Esophagus squamous epithelium (tissue), 5 donors: ENCODE data around the gene RAD9A. TPM values are rescaled to one million over a fixed set of nuclear protein-coding genes. Genes with fewer than 3 reads are reported as not detected.
A peak's percentile ranks its signal among the peaks of the same experiment; 100 is the strongest.

Experiments used
- DNase-seq: peaks from one replicate; lab custom pipeline; 2025; lab: John Stamatoyannopoulos, UW
- H3K27ac ChIP-seq, 4 donors: fragments of 200-600 bp; sonication (generic); one replicate each; pipeline ENCODE4 v1.5.1; 2016 to 2019; ENCODE audit warnings: mild to moderate bottlenecking in 1 of 4
- H3K27me3 ChIP-seq, 4 donors: fragments of 200-600 bp; sonication (generic); 1 replicate in 3 of 4; 2 replicates in 1 of 4; pipeline versions ENCODE4 v1.5.1 to v1.6.0; 2017 to 2021; ENCODE audit warnings: antibody characterized with exemption in 1 of 4
- H3K36me3 ChIP-seq, 3 donors: fragments of 200-600 bp; sonication (generic); one replicate each; pipeline ENCODE4 v1.5.1; 2016 to 2019
- H3K4me1 ChIP-seq, 3 donors: fragments of 200-600 bp; sonication (generic); one replicate each; pipeline ENCODE4 v1.5.1; 2017 to 2019
- H3K4me3 ChIP-seq, 4 donors: fragments of 200-600 bp; sonication (generic); 1 replicate in 3 of 4; 2 replicates in 1 of 4; pipeline ENCODE4 v1.5.1; 2016 to 2019; ENCODE audit warnings: mild to moderate bottlenecking in 2 of 4, moderate library complexity in 1 of 4
- H3K9me3 ChIP-seq, 3 donors: fragments of 200-600 bp; sonication (generic); one replicate each; pipeline ENCODE4 v1.5.1; 2016 to 2019
- CTCF ChIP-seq, 6 experiments: fragments of 450-650 bp in 4 of 6; fragments of 200-600 bp in 2 of 6; sonication (generic) in 2 of 6; IDR thresholded peaks; one replicate each; pipeline ENCODE4 v1.5.1; 2016 to 2019; ENCODE audit warnings: antibody characterized with exemption in 6 of 6, mild to moderate bottlenecking in 4 of 6, moderate library complexity in 4 of 6
- POLR2A ChIP-seq, 4 donors: fragments of 450-650 bp; IDR thresholded peaks; one replicate each; pipeline ENCODE4 v1.6.1; 2017; ENCODE audit warnings: antibody characterized with exemption in 4 of 4, mild to moderate bottlenecking in 4 of 4, moderate library complexity in 3 of 4
- WGBS, 2 donors: methylation state at CpG; one replicate each; pipeline ENCODE4 v1.1.5; 2018; 5-methylcytosine and 5-hydroxymethylcytosine counted together
- intact Hi-C: fragments of 100-400 bp; cut with DNase I; formaldehyde crosslinking; loops from one replicate; pipeline ENCODE4 v1.15.0; 2022
- total RNA-seq, 4 donors: library from RNA; depleted of rRNA; stranded (reverse); fragments of >200 nt; gene quantifications; one replicate each; pipeline ENCODE4 v1.1.0, GENCODE V29; 2016
- donor health status: DM: yes; HTN: yes; CAD: no.

The RAD9A gene
- total RNA-seq, 4 donors from 2014 or later = 10.6 to 18.3 (median 12.7) TPM

- Histone ChIP-seq H3K27ac (peak overlapping the region; percentile 40 to 84 (median 75)), H3K27me3 (no peaks in the 10 kb centered on the region)
- TF ChIP-seq POLR2A (IDR thresholded peaks at IDR 0.05) (no peak), CTCF (IDR thresholded peaks at IDR 0.05) (no peak)
Observed at GRCh38 chr11:67435727-67436458, 44.1 kb downstream of the RAD9A start.

GRCh38 chr11:67436459-67437081 lies 44.8 kb downstream of the RAD9A start:
- Histone ChIP-seq H3K27me3 (no peaks in the 10 kb centered on the region), H3K4me3 (peak overlapping the region in 3 of 4 donors; percentile 39 to 58 (median 41)), H3K36me3 (peaks cover 48 to 98% (median 61%) of the 10 kb centered on the region in 3 donors), H3K9me3 (no peaks in the 10 kb centered on the region), H3K4me1 (peaks cover 42 to 87% (median 49%) of the 10 kb centered on the region in 3 donors), H3K27ac (peak overlapping the region; percentile 40 to 84 (median 64))
- DNase-seq = no peak
- TF ChIP-seq POLR2A (IDR thresholded peaks at IDR 0.05) (no peak), CTCF (IDR thresholded peaks at IDR 0.05) (no peak)
- WGBS, 2 donors = 41 to 42% methylated on average over 6 of the region's 6 CpGs
- intact Hi-C loops = no loop called here

More at GRCh38 chr11:67435727-67436458, 44.1 kb downstream of the RAD9A start:
- Histone ChIP-seq H3K9me3 (no peaks in the 10 kb centered on the region), H3K36me3 (peaks cover 45 to 98% (median 57%) of the 10 kb centered on the region in 3 donors), H3K4me3 (peak overlapping the region in 3 of 4 donors; percentile 39 to 58 (median 41)), H3K4me1 (peaks cover 38 to 87% (median 45%) of the 10 kb centered on the region in 3 donors)
- DNase-seq = no peak
- intact Hi-C loops = no loop called here
- 68 to 96% methylated on average over 5 to 15 of the region's 38 CpGs for WGBS, 2 donors

- no peaks in the 10 kb centered on the region for H3K27me3 ChIP-seq
- peaks cover 45 to 88% (median 56%) of the 10 kb centered on the region in 3 donors for H3K4me1 ChIP-seq
- no peak for DNase-seq
- H3K27ac ChIP-seq = peak within 1 kb of the TSS; percentile 25 to 84 (median 60)
- TF ChIP-seq CTCF (IDR thresholded peaks at IDR 0.05) (no peak), POLR2A (IDR thresholded peaks at IDR 0.05) (peak in 1 of 4 donors; percentile 21)
- intact Hi-C loops = no loop called here
- 70% methylated on average over 4 of the region's 26 CpGs; no CpG with 5 or more reads in 1 of the 2 donors for WGBS, 2 donors
- peaks cover 44 to 98% (median 57%) of the 10 kb centered on the region in 3 donors for H3K36me3 ChIP-seq
- H3K9me3 ChIP-seq = no peaks in the 10 kb centered on the region
- peak within 1 kb of the TSS; percentile 8 to 58 (median 40) for H3K4me3 ChIP-seq
Observed at GRCh38 chr11:67437082-67437808, 45.5 kb downstream of the RAD9A start, which contains the start of gene PTPRCAP. TSS of gene PTPRCAP (minus strand) at chr11:67437682. CDS start at chr11:67437619, 63 bp downstream.

GRCh38 chr11:67437809-67438157 lies 46.0 kb downstream of the RAD9A start:
- H3K36me3 ChIP-seq = peaks cover 39 to 94% (median 52%) of the 10 kb centered on the region in 3 donors
- TF ChIP-seq POLR2A (IDR thresholded peaks at IDR 0.05) (no peak), CTCF (IDR thresholded peaks at IDR 0.05) (no peak)
- H3K27ac ChIP-seq = peak overlapping the region; percentile 25 to 84 (median 60)
- intact Hi-C loops = no loop called here
- peaks cover 50 to 92% (median 61%) of the 10 kb centered on the region in 3 donors for H3K4me1 ChIP-seq
- H3K9me3 ChIP-seq = no peaks in the 10 kb centered on the region
- WGBS, 2 donors = 48 to 50% methylated on average over 1 to 2 of the region's 3 CpGs
- no peaks in the 10 kb centered on the region for H3K27me3 ChIP-seq
- peak overlapping the region; percentile 8 to 58 (median 40) for H3K4me3 ChIP-seq
- no peak for DNase-seq
